Gastrocnemius medialis (tissue), 4 donors: ENCODE data around the gene ITIH5.

Experiments used
- POLR2A ChIP-seq, 2 donors: fragments of 450-650 bp; IDR thresholded peaks; one replicate each; pipeline ENCODE4 v1.6.1; 2017; ENCODE audit warnings: antibody characterized with exemption in 2 of 2, mild to moderate bottlenecking in 2 of 2, moderate library complexity in 2 of 2
- TF ChIP-seq, protein P1 (sequence below), 5 experiments: fragments of 450-650 bp in 3 of 5; fragments of 200-600 bp in 2 of 5; sonication (generic) in 2 of 5; IDR thresholded peaks in 4 of 5; conservative IDR thresholded peaks in 1 of 5; 1 replicate in 4 of 5; 2 replicates in 1 of 5; pipeline ENCODE4 v1.5.1; 2016 to 2019; ENCODE audit warnings: antibody characterized with exemption in 5 of 5, mild to moderate bottlenecking in 3 of 5, moderate library complexity in 3 of 5

DNA sequence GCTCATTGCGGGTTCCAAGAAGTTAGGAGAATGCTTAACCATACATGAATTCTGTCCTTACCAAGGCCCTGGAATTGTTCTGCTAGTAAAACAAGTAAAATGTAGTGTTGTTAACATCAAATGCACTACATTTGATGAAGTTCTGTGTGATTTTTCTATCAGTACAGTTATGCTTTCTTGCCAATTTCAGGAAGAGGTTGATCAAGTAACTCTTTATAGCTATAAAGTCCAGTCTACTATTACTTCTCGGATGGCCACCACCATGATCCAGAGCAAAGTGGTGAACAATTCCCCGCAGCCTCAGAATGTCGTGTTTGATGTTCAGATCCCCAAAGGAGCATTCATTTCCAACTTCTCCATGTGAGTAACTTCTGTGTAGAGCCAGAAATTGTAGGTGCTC, 42.1 kb upstream of the ITIH5 start:
- TF ChIP-seq, protein P1, sequence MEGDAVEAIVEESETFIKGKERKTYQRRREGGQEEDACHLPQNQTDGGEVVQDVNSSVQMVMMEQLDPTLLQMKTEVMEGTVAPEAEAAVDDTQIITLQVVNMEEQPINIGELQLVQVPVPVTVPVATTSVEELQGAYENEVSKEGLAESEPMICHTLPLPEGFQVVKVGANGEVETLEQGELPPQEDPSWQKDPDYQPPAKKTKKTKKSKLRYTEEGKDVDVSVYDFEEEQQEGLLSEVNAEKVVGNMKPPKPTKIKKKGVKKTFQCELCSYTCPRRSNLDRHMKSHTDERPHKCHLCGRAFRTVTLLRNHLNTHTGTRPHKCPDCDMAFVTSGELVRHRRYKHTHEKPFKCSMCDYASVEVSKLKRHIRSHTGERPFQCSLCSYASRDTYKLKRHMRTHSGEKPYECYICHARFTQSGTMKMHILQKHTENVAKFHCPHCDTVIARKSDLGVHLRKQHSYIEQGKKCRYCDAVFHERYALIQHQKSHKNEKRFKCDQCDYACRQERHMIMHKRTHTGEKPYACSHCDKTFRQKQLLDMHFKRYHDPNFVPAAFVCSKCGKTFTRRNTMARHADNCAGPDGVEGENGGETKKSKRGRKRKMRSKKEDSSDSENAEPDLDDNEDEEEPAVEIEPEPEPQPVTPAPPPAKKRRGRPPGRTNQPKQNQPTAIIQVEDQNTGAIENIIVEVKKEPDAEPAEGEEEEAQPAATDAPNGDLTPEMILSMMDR (IDR thresholded peaks at IDR 0.05 in 4 of 5, conservative IDR thresholded peaks at IDR 0.05 in 1 of 5), result no peak
- TF ChIP-seq POLR2A (IDR thresholded peaks at IDR 0.05), result no peak
